Panc1 (cell line): ENCODE results near the gene TRIOBP.

Experiments
- CTCF ChIP-seq: fragments of 450-650 bp; IDR thresholded peaks from 2 replicates; pipeline ENCODE4 v1.5.1; 2017; ENCODE audit warnings: mild to moderate bottlenecking
- POLR2AphosphoS5 ChIP-seq: IDR thresholded peaks from 2 replicates; pipeline ENCODE4 v1.6.1; 2012; ENCODE audit warnings: mild to moderate bottlenecking, low read depth, low read length, moderate library complexity

- no peak for TF ChIP-seq CTCF
- TF ChIP-seq POLR2AphosphoS5 = no peak
Measured at GRCh38 chr22:37763652-37764051, 66.8 kb downstream of the TRIOBP start.
